HepG2 (cell line): Measurements from ENCODE around the gene GALR3. TPM values are rescaled to one million over a fixed set of nuclear protein-coding genes. Genes with fewer than 3 reads are reported as not detected.

Source experiments
- CAMTA2 ChIP-seq: sonication (generic); formaldehyde crosslinking; IDR thresholded peaks from 2 replicates; pipeline ENCODE4 v1.4.0; 2020; ENCODE audit warnings: mild to moderate bottlenecking, missing genetic modification reagents, borderline replicate concordance
- GATAD1 ChIP-seq: IDR thresholded peaks from 2 replicates; pipeline ENCODE4 v1.6.1; 2016; ENCODE audit warnings: missing genetic modification reagents, missing compliant biosample characterization
- GTF2F1 ChIP-seq: fragments of 150-350 bp; IDR thresholded peaks from 2 replicates; pipeline ENCODE4 v1.6.1; 2014; ENCODE audit warnings: low read length
- HOXA3 ChIP-seq: sonication (generic); formaldehyde crosslinking; IDR thresholded peaks from 2 replicates; pipeline ENCODE4 v1.5.0; 2020; ENCODE audit warnings: missing genetic modification reagents
- IRF9 ChIP-seq: sonication (generic); formaldehyde crosslinking; IDR thresholded peaks from 2 replicates; pipeline ENCODE4 v1.8.0; 2022; ENCODE audit warnings: missing genetic modification reagents, mild to moderate bottlenecking, borderline replicate concordance
- KLF11 ChIP-seq: IDR thresholded peaks from 2 replicates; pipeline ENCODE4 v1.6.1; 2016; ENCODE audit warnings: missing compliant biosample characterization
- MAF1 ChIP-seq: sonication (generic); formaldehyde crosslinking; IDR thresholded peaks from 2 replicates; pipeline ENCODE4 v1.5.0; 2020; ENCODE audit warnings: missing genetic modification reagents, borderline replicate concordance
- NFYC ChIP-seq: IDR thresholded peaks from 2 replicates; pipeline ENCODE4 v1.6.1; 2016; ENCODE audit warnings: missing genetic modification reagents, missing compliant biosample characterization
- NR2F6 ChIP-seq, 2 experiments: IDR thresholded peaks; 2 replicates each; pipeline ENCODE4 v1.6.1; 2016; ENCODE audit warnings: antibody characterized with exemption in 1 of 2, mild to moderate bottlenecking in 1 of 2
- STAT5B ChIP-seq: sonication (generic); formaldehyde crosslinking; IDR thresholded peaks from 2 replicates; pipeline ENCODE4 v1.4.0; 2020; ENCODE audit warnings: missing genetic modification reagents
- TOE1 ChIP-seq: sonication (generic); formaldehyde crosslinking; IDR thresholded peaks from 2 replicates; pipeline ENCODE4 v1.4.0; 2020; ENCODE audit warnings: mild to moderate bottlenecking, missing genetic modification reagents
- ZBTB14 ChIP-seq: sonication (generic); formaldehyde crosslinking; IDR thresholded peaks from 2 replicates; pipeline ENCODE4 v1.4.0; 2020; ENCODE audit warnings: missing genetic modification reagents
- ZNF414 ChIP-seq: sonication (generic); formaldehyde crosslinking; IDR thresholded peaks from 2 replicates; pipeline ENCODE4 v1.5.0; 2020; ENCODE audit warnings: missing genetic modification reagents
- ZNF703 ChIP-seq: sonication (generic); formaldehyde crosslinking; IDR thresholded peaks from 2 replicates; pipeline ENCODE4 v1.5.1; 2020; ENCODE audit warnings: missing genetic modification reagents, mild to moderate bottlenecking, moderate library complexity, borderline replicate concordance
- ZNF746 ChIP-seq: sonication (generic); formaldehyde crosslinking; IDR thresholded peaks from 2 replicates; pipeline ENCODE4 v1.8.0; 2022; ENCODE audit warnings: mild to moderate bottlenecking, missing genetic modification reagents
- ZNF816 ChIP-seq: sonication (generic); formaldehyde crosslinking; IDR thresholded peaks from 2 replicates; pipeline ENCODE4 v1.8.0; 2022; ENCODE audit warnings: missing genetic modification reagents, mild to moderate bottlenecking, borderline replicate concordance
- polyA plus RNA-seq, 8 experiments: library from polyadenylated mRNA; depleted of rRNA in 3 of 8; stranded (reverse) in 7 of 8; unstranded in 1 of 8; fragments of >200 nt; fragmentation: Illumina TruSeq in 4 of 8; extraction: Trizol in 4 of 8; gene quantifications; 2 replicates each; pipeline versions ENCODE4 v1.2.1 to v1.2.3, GENCODE V29; 2011 to 2016; ENCODE audit warnings: low read depth in 4 of 8, missing spikeins in 1 of 8, mixed read lengths in 1 of 8; ENCODE audit not compliant: insufficient read depth in 1 of 8
- total RNA-seq, 5 experiments: library from RNA; depleted of rRNA; stranded (reverse); fragments of >200 nt; fragmentation: Illumina TruSeq; extraction: Trizol; gene quantifications; 2 replicates each; pipeline ENCODE4 v1.2.3, GENCODE V29; 2016; ENCODE audit warnings: low read depth in 1 of 5
- TF ChIP-seq, protein P1 (sequence below): sonication (generic); formaldehyde crosslinking; conservative IDR thresholded peaks from 2 replicates; pipeline ENCODE4 v1.8.1; 2023; ENCODE audit warnings: missing genetic modification reagents
- TF ChIP-seq, protein P2 (sequence below): sonication (generic); formaldehyde crosslinking; IDR thresholded peaks from 2 replicates; pipeline ENCODE4 v1.9.0; 2021; ENCODE audit warnings: missing genetic modification reagents, borderline replicate concordance
- TF ChIP-seq, protein P3 (sequence below): IDR thresholded peaks from 2 replicates; pipeline ENCODE4 v1.6.1; 2012; ENCODE audit warnings: low read depth, low read length, improper control_type of control experiment

GALR3 gene
- total and polyA plus RNA-seq, 2 of the 13 experiments (the other 11 are each of a cell fraction or from before 2014, with no cell fraction given) = 0.13 TPM; not detected in 1

- TF ChIP-seq GATAD1 (CRISPR knock-in tag) = peak; percentile 83
- no peak for TF ChIP-seq ZNF414 (CRISPR knock-in tag)
- TF ChIP-seq, protein P1, sequence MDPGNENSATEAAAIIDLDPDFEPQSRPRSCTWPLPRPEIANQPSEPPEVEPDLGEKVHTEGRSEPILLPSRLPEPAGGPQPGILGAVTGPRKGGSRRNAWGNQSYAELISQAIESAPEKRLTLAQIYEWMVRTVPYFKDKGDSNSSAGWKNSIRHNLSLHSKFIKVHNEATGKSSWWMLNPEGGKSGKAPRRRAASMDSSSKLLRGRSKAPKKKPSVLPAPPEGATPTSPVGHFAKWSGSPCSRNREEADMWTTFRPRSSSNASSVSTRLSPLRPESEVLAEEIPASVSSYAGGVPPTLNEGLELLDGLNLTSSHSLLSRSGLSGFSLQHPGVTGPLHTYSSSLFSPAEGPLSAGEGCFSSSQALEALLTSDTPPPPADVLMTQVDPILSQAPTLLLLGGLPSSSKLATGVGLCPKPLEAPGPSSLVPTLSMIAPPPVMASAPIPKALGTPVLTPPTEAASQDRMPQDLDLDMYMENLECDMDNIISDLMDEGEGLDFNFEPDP (CRISPR knock-in tag) = no peak
- TF ChIP-seq GTF2F1 = peak; percentile 78
- peak; percentile 85 for TF ChIP-seq HOXA3 (CRISPR knock-in tag)
- peak; percentile 78 for TF ChIP-seq IRF9 (CRISPR knock-in tag)
- no peak; the same call in 1 of the 2 replicates for TF ChIP-seq ZNF703 (CRISPR knock-in tag)
- TF ChIP-seq, protein P2, sequence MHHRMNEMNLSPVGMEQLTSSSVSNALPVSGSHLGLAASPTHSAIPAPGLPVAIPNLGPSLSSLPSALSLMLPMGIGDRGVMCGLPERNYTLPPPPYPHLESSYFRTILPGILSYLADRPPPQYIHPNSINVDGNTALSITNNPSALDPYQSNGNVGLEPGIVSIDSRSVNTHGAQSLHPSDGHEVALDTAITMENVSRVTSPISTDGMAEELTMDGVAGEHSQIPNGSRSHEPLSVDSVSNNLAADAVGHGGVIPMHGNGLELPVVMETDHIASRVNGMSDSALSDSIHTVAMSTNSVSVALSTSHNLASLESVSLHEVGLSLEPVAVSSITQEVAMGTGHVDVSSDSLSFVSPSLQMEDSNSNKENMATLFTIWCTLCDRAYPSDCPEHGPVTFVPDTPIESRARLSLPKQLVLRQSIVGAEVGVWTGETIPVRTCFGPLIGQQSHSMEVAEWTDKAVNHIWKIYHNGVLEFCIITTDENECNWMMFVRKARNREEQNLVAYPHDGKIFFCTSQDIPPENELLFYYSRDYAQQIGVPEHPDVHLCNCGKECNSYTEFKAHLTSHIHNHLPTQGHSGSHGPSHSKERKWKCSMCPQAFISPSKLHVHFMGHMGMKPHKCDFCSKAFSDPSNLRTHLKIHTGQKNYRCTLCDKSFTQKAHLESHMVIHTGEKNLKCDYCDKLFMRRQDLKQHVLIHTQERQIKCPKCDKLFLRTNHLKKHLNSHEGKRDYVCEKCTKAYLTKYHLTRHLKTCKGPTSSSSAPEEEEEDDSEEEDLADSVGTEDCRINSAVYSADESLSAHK (CRISPR knock-in tag) = no peak
- no peak for TF ChIP-seq ZNF816 (CRISPR knock-in tag)
- TF ChIP-seq, protein P3, sequence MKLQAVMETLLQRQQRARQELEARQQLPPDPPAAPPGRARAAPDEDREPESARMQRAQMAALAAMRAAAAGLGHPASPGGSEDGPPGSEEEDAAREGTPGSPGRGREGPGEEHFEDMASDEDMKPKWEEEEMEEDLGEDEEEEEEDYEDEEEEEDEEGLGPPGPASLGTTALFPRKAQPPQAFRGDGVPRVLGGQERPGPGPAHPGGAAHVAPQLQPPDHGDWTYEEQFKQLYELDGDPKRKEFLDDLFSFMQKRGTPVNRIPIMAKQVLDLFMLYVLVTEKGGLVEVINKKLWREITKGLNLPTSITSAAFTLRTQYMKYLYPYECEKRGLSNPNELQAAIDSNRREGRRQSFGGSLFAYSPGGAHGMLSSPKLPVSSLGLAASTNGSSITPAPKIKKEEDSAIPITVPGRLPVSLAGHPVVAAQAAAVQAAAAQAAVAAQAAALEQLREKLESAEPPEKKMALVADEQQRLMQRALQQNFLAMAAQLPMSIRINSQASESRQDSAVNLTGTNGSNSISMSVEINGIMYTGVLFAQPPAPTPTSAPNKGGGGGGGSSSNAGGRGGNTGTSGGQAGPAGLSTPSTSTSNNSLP = no peak
- TF ChIP-seq MAF1 (CRISPR knock-in tag) = no peak; the same call in 1 of the 2 replicates
- 0 out of 2 replicates have a peak, but pooled peaks have one; percentile 35 for TF ChIP-seq ZBTB14 (CRISPR knock-in tag)
- no peak for TF ChIP-seq CAMTA2 (CRISPR knock-in tag)
- peak; percentile 87 for TF ChIP-seq KLF11
- TF ChIP-seq NR2F6 (IDR thresholded peaks at IDR 0.05) = no peak
- peak; percentile 78 for TF ChIP-seq NR2F6 (CRISPR knock-in tag; IDR thresholded peaks at IDR 0.05)
- no peak for TF ChIP-seq TOE1 (CRISPR knock-in tag)
- no peak; the same call in 1 of the 2 replicates for TF ChIP-seq ZNF746 (CRISPR knock-in tag)
- TF ChIP-seq STAT5B (CRISPR knock-in tag) = no peak
- TF ChIP-seq NFYC (CRISPR knock-in tag) = no peak; the same call in 1 of the 2 replicates
These were observed 18.0 kb upstream of the GALR3 start (continued) for GRCh38 chr22:37804881-37805809.
